Endothelial cell of umbilical vein (primary cell): Measurements from ENCODE around the gene SPEN. TPM values are rescaled to one million over a fixed set of nuclear protein-coding genes. Genes with fewer than 3 reads are reported as not detected.

ENCODE experiments used
- BruUV-seq: library from RNA; stranded (reverse); fragments of 400-500 nt; replicated peaks from 2 replicates; lab custom pipeline; 2021; lab: Mats Ljungman, UMichigan
- CTCF ChIA-PET: fragments of 300-600, 350-600 bp; sonication (Branson Sonifier 250); formaldehyde crosslinking; loops from one replicate; lab custom pipeline; 2021; ENCODE audit warnings: antibody characterized with exemption, inconsistent platforms; lab: Charles Lee
- POLR2A ChIA-PET: fragments of 300-600, 350-600 bp; sonication (Branson Sonifier 250); formaldehyde crosslinking; loops from one replicate; lab custom pipeline; 2021; ENCODE audit warnings: antibody characterized with exemption, inconsistent platforms; lab: Charles Lee
- DNase-seq: peaks from one replicate; pipeline ENCODE4 v3.0.0-alpha.2; 2011; ENCODE audit warnings: low read depth, low spot score
- FAIRE-seq: peaks from 2 replicates; lab custom pipeline; 2011; peaks lifted over from hg19 to GRCh38; lab: Jason Lieb, UNC
- H2AFZ ChIP-seq: 2 replicates; pipeline ENCODE4 v1.6.0; 2012; ENCODE audit warnings: low read depth, low read length, control low read depth, inconsistent platforms
- H3K27ac ChIP-seq: 2 replicates; pipeline ENCODE4 v1.5.1; 2011; ENCODE audit warnings: low read depth, mild to moderate bottlenecking, control low read depth, low read length, moderate library complexity; ENCODE audit not compliant: insufficient read depth
- H3K27me3 ChIP-seq, 2 experiments: 2 replicates each; pipeline versions ENCODE4 v1.6.0 to v1.6.1; 2011; ENCODE audit warnings: low read length in 2 of 2, mixed read lengths in 1 of 2; ENCODE audit not compliant: control insufficient read depth in 2 of 2, insufficient read depth in 2 of 2
- H3K36me3 ChIP-seq, 2 experiments: 2 replicates in 1 of 2; 3 replicates in 1 of 2; pipeline ENCODE4 v1.5.1; 2011; ENCODE audit warnings: low read length in 2 of 2, mild to moderate bottlenecking in 1 of 2, moderate library complexity in 1 of 2; ENCODE audit not compliant: control insufficient read depth in 2 of 2, insufficient read depth in 2 of 2; ENCODE audit errors: extremely low read depth in 1 of 2
- H3K4me1 ChIP-seq: 3 replicates; pipeline ENCODE4 v1.5.1; 2011; ENCODE audit warnings: mild to moderate bottlenecking, low read length; ENCODE audit not compliant: control insufficient read depth, insufficient read depth; ENCODE audit errors: extremely low read depth
- H3K4me2 ChIP-seq: 2 replicates; pipeline ENCODE4 v1.6.1; 2011; ENCODE audit warnings: low read length, control low read depth, mixed read lengths; ENCODE audit not compliant: insufficient read depth
- H3K4me3 ChIP-seq, 3 experiments: fragments of 200-600 bp in 1 of 3; sonication (generic), shearing (Covaris generic) in 1 of 3; replicated peaks in 1 of 3; 2 replicates each; pipeline ENCODE4 v1.5.1; 2011 to 2016; ENCODE audit warnings: control low read depth in 3 of 3, low read length in 3 of 3, mild to moderate bottlenecking in 2 of 3, inconsistent platforms in 1 of 3, low read depth in 1 of 3, moderate library complexity in 1 of 3; ENCODE audit not compliant: insufficient read depth in 1 of 3
- H3K79me2 ChIP-seq: 2 replicates; pipeline ENCODE4 v1.6.0; 2012; ENCODE audit warnings: low read length, inconsistent platforms; ENCODE audit not compliant: control insufficient read depth, insufficient read depth
- H3K9ac ChIP-seq: replicated peaks from 2 replicates; pipeline ENCODE3; 2011; ENCODE audit warnings: low read length, control low read depth; ENCODE audit not compliant: insufficient read depth; ENCODE audit errors: extremely low read depth
- H3K9me1 ChIP-seq: replicated peaks from 3 replicates; pipeline ENCODE4 v1.6.0; 2011; ENCODE audit warnings: mild to moderate bottlenecking, low read length; ENCODE audit not compliant: control insufficient read depth, insufficient read depth; ENCODE audit errors: extremely low read depth
- H3K9me3 ChIP-seq: replicated peaks from 2 replicates; pipeline ENCODE4 v1.5.1; 2012; ENCODE audit warnings: low read length, inconsistent platforms; ENCODE audit not compliant: control insufficient read depth, insufficient read depth
- H4K20me1 ChIP-seq: replicated peaks from 2 replicates; pipeline ENCODE3; 2011; ENCODE audit warnings: mild to moderate bottlenecking, low read length; ENCODE audit not compliant: control insufficient read depth, insufficient read depth; ENCODE audit errors: extremely low read depth
- CTCF ChIP-seq, 2 donors: IDR thresholded peaks; 1 replicate in 1 of 2; 2 replicates in 1 of 2; pipeline ENCODE4 v1.5.1; 2011; ENCODE audit warnings: low read length in 2 of 2, mild to moderate bottlenecking in 2 of 2, moderate library complexity in 2 of 2, control low read depth in 1 of 2, inconsistent platforms in 1 of 2, low read depth in 1 of 2; ENCODE audit not compliant: insufficient read depth in 1 of 2; ENCODE audit errors: extremely low read depth in 1 of 2
- EZH2 ChIP-seq: IDR thresholded peaks from 2 replicates; pipeline ENCODE4 v1.6.1; 2012; ENCODE audit warnings: borderline replicate concordance, low read depth, mild to moderate bottlenecking, moderate library complexity, low read length, inconsistent platforms; ENCODE audit not compliant: severe bottlenecking
- FOS ChIP-seq: IDR thresholded peaks from 2 replicates; pipeline ENCODE4 v1.6.1; 2011; ENCODE audit warnings: mild to moderate bottlenecking, low read length, moderate library complexity, borderline replicate concordance; ENCODE audit not compliant: insufficient read depth
- GATA2 ChIP-seq: IDR thresholded peaks from 2 replicates; pipeline ENCODE4 v1.7.0; 2011; ENCODE audit warnings: low read depth, mild to moderate bottlenecking, moderate library complexity, mixed read lengths, low read length; ENCODE audit not compliant: insufficient read length, insufficient read depth
- JUN ChIP-seq: IDR thresholded peaks from 2 replicates; pipeline ENCODE4 v1.6.1; 2011; ENCODE audit warnings: borderline replicate concordance, low read depth; ENCODE audit not compliant: insufficient read length, insufficient read depth
- MAX ChIP-seq: IDR thresholded peaks from 2 replicates; pipeline ENCODE4 v1.6.1; 2011; ENCODE audit not compliant: insufficient read depth, insufficient read length
- MYC ChIP-seq: IDR thresholded peaks from one replicate; pipeline ENCODE4 v1.6.1; 2011; ENCODE audit warnings: mild to moderate bottlenecking, low read depth, low read length
- POLR2A ChIP-seq: IDR thresholded peaks from 2 replicates; pipeline ENCODE4 v1.6.1; 2012; ENCODE audit warnings: low read depth, mild to moderate bottlenecking, control low read depth, low read length
- POLR2AphosphoS5 ChIP-seq: IDR thresholded peaks from 2 replicates; pipeline ENCODE4 v1.6.1; 2012; ENCODE audit warnings: low read depth, mild to moderate bottlenecking, control low read depth, low read length, moderate library complexity; ENCODE audit not compliant: insufficient read depth
- dilution Hi-C: fragments of 300-500 bp; cut with MboI; formaldehyde crosslinking; loops from one replicate; pipeline ENCODE4 v1.15.0; 2019; ENCODE audit warnings: low sequenced_read_pairs; ENCODE audit not compliant: extremely low pct_ligation_motif_present
- intact Hi-C: fragments of 100-400 bp; cut with micrococcal nuclease; formaldehyde crosslinking; loops from one replicate; pipeline ENCODE4 v1.10.0; 2022
- polyA plus RNA-seq, 4 experiments: library from polyadenylated mRNA; depleted of rRNA in 3 of 4; stranded (reverse) in 3 of 4; unstranded in 1 of 4; fragments of >200 nt; gene quantifications; 2 replicates each; pipeline versions ENCODE4 v1.2.1 to v1.2.3, GENCODE V29; 2011 to 2012; ENCODE audit warnings: missing spikeins in 1 of 4
- total RNA-seq: library from RNA; stranded (reverse); gene quantifications from 2 replicates; pipeline ENCODE4 v1.2.3, GENCODE V29; 2021

SPEN gene
- total and polyA plus RNA-seq, 2 donors (not counting 3 experiments of a cell fraction or from before 2014, with no cell fraction given) = 9.3 to 44.4 TPM

DNA sequence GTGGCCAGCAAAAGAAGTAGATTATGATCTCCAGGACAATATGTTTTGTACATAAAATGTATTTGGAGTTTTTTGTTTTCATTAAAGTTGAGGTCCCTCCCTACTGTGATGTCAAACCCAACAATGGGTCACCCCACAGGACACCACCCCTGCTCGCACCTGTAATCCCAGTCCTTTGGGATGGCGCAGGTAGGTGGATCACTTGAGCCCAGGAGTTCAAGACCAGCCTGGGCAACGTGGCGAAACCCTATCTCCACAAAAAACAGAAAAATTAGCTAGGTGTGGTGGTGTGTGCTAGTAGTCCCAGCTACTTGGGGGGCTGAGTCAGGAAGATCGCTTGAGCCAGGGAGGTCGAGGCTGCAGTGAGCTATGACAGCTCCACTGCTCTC lies 119.4 kb downstream of the SPEN start:
- peaks cover 13% of the 10 kb centered on the region for H3K4me1 ChIP-seq
- H3K36me3 ChIP-seq = peaks cover 2 to 6% of the 10 kb centered on the region in 2 experiments
- dilution Hi-C loops = no loop called here
- H3K9me1 ChIP-seq = no peaks in the 10 kb centered on the region
- H3K4me3 ChIP-seq = no peak overlapping the region
- no peak overlapping the region for H2AFZ ChIP-seq
- no peaks in the 10 kb centered on the region for H3K9me3 ChIP-seq
- ChIA-PET CTCF (interaction anchor here (1.1 kb wide), 1 partner anchor 13 kb away, joined by 3 read pairs; no protein-coding TSS in a partner anchor), POLR2A (no interaction called here)
- FAIRE-seq (no peak), DNase-seq (no peak)
- no peaks in the 10 kb centered on the region for H3K27me3 ChIP-seq
- H3K4me2 ChIP-seq = no peak overlapping the region
- peaks cover 58% of the 10 kb centered on the region for H3K79me2 ChIP-seq
- no peak for TF ChIP-seq MAX
- TF ChIP-seq GATA2 = no peak
- TF ChIP-seq CTCF (IDR thresholded peaks at IDR 0.05; ENCODE audit: extremely low read depth in 1 of 2, insufficient read depth in 1 of 2, low read depth in 1 of 2, low read length in 2 of 2) = no peak
- TF ChIP-seq FOS = no peak
- no peak for TF ChIP-seq POLR2AphosphoS5
- no peak for TF ChIP-seq POLR2A
- TF ChIP-seq MYC = no peak
- TF ChIP-seq JUN = no peak
- no peak for TF ChIP-seq EZH2
- intact Hi-C loops = loop anchor here (1.0 kb wide), 1 partner anchor 9 kb away; no protein-coding TSS in a partner anchor
- H4K20me1 ChIP-seq = no peaks in the 10 kb centered on the region
- no peak overlapping the region for H3K27ac ChIP-seq
- no peak overlapping the region for H3K9ac ChIP-seq
- no TSS peak for BruUV-seq
